ENCODE results near the gene TPM4.

TPM4 gene

DNA sequence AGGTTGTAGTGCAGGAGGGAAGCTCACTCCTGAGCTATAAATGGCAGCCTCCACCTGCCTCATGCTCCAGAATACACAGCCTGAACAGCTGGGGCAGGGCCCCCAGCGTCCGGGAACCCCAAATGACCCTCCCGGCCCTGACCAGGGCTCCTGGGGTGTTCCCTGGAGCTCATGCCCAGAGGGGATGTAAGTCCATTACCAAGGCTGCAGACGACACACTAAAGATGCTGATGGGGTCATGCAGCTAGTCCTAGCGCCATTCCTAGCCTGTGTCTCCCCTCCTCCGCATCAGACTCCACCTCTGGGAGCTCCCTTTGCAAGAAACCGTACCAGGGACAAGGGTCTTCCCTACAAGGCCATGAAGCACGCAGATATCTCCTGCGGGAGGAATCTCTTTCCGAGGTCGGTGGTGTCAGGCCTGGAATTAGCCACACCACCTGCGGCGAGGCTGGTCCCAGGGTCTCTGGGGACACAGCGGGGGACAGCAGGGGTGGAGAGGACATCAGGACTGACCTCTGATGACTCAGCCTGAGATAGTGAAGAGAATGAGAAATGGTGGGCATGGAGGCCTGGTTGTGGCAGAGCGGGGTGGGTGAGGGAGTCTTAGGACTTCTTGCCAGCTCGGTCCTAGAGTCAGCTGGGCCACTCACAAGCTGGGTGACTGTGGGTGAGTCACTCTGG is 11.9 kb upstream of the TPM4 start:
- FAIRE-seq (no peak), DNase-seq (ENCODE audit: insufficient read length) (no peak)
- no peak for TF ChIP-seq POLR2AphosphoS5 (IDR thresholded peaks at IDR 0.05; ENCODE audit: low read depth, low read length)
- no peak for TF ChIP-seq POLR2A (IDR thresholded peaks at IDR 0.05; ENCODE audit: low read depth, low read length)
- TF ChIP-seq TAF1 (IDR thresholded peaks at IDR 0.05; ENCODE audit: borderline replicate concordance, low read depth, low read length): no peak

DNA sequence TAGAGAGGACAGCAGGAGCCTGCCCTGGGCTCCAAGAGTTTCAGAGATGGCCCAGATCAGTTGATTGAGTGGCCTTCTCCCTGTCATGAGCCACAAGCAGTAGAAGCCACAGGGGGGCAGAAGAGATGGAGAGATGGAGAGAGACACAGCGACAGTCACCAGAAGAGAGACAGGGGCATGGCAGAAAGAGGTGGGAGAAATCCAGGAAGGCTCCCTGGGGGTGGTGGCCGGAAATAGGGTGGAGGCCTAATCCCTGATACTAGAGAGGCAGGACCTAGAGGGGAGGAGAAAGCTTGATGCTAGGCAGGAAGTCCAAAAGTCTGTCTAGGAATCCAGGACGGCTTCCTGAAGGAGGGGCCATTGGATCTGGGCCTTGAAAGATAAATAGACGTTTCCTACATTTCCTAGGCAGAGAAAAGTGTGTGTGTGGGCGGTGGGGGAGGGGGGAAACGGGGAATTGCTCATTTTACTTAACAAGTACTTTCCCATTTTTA is 9.6 kb upstream of the TPM4 start:
- peak; percentile 44 for DNase-seq (ENCODE audit: insufficient read length)
- TF ChIP-seq TAF1 (IDR thresholded peaks at IDR 0.05; ENCODE audit: borderline replicate concordance, low read depth, low read length) (no peak), POLR2AphosphoS5 (IDR thresholded peaks at IDR 0.05; ENCODE audit: low read depth, low read length) (no peak), POLR2A (IDR thresholded peaks at IDR 0.05; ENCODE audit: low read depth, low read length) (no peak)
- no peak for FAIRE-seq

DNA sequence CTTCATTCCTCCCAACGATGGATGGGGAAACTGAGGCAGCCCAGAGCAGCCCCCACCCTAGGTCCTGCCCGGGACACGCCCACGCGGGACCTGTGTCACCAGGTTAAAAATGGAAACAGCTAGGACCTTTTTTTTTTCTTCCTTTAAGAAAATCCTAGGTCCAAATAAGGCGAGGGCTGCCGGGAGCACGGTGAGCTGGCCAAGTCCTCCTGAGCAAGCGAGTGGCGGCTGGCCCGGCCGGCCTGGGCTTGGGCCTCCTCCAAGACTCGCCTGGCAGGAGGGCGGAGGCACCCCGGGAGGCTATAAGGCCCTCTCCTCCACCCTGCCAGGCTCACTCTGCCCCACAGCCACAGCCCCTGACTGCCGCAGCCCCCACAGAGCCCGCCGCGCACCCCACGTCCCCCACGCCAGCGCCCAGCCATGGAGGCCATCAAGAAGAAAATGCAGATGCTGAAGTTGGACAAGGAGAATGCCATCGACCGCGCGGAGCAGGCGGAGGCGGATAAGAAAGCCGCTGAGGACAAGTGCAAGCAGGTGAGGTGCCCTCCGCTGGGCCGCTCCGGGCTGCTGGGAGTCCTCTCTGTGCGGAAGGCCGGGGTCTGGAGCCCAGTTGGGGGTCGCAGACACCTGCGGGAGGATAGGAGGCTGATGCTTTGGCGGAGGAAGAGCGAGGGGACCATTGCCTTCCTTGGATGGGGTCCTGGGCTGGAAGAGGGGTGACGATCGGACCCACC is 8.9 kb upstream of the TPM4 start:
- FAIRE-seq (no peak), DNase-seq (ENCODE audit: insufficient read length) (no peak)
- TF ChIP-seq TAF1 (IDR thresholded peaks at IDR 0.05; ENCODE audit: borderline replicate concordance, low read depth, low read length) (no peak), POLR2AphosphoS5 (IDR thresholded peaks at IDR 0.05; ENCODE audit: low read depth, low read length) (no peak), POLR2A (IDR thresholded peaks at IDR 0.05; ENCODE audit: low read depth, low read length) (no peak)

DNA sequence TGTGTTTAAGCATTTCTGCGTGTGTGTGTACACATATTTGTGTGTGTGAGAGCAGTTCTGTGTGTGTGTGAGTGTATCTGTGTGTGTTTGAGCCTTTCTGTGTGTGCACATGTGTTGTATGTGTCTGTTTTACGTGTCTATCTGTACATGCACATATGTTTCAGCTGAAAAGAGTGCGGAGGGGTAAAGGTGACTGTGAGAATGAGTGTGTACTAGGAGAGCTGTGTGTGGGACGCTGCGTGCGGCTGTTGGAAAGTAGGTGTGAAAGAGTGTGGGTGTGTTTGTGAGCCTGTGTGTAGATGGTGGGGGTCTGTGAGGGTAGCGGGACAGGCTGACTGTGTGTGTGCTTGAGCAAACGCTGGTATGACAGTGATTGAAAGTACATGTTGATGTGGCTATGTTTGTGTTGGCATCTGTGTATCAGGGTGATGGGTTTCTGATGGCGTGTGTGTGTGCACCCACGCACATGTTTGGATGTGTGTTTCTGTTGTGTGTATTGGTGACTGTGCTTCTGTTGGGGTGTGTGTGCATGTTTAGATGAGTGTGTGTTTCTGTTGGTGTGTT is 7.5 kb upstream of the TPM4 start:
- TF ChIP-seq TAF1 (IDR thresholded peaks at IDR 0.05; ENCODE audit: borderline replicate concordance, low read depth, low read length) (no peak), POLR2AphosphoS5 (IDR thresholded peaks at IDR 0.05; ENCODE audit: low read depth, low read length) (no peak), POLR2A (IDR thresholded peaks at IDR 0.05; ENCODE audit: low read depth, low read length) (no peak)
- FAIRE-seq: no peak
- no peak for DNase-seq (ENCODE audit: insufficient read length)

DNA sequence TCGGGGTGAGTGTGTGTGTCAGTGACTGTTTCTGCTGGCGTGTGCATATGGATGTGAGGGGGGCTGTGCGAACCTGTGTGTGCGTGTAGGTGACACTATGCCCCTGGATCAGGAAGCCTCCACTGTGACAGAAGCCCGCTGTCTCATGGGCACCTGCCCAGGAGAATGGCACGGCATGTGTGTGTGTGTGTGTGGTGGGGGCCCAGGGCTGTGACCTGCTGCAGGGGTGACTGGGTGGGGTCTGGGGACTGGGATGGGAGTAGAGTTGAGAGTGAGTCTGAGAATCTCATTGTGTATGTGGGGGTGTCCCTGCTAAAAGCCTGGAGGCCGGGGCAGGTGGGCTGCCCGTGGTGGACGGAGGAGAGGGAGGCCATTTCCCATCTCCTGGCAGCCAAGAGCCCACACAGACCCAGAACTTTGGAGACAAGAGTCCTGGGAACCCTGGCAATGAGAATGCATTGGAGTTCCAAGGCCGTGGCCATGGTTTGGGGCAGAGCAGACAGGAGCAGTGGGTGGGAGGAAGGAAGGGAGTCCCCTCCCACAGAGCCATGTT is 6.4 kb upstream of the TPM4 start:
- no peak for FAIRE-seq
- no peak for TF ChIP-seq TAF1 (IDR thresholded peaks at IDR 0.05; ENCODE audit: borderline replicate concordance, low read depth, low read length)
- DNase-seq (ENCODE audit: insufficient read length): no peak

DNA sequence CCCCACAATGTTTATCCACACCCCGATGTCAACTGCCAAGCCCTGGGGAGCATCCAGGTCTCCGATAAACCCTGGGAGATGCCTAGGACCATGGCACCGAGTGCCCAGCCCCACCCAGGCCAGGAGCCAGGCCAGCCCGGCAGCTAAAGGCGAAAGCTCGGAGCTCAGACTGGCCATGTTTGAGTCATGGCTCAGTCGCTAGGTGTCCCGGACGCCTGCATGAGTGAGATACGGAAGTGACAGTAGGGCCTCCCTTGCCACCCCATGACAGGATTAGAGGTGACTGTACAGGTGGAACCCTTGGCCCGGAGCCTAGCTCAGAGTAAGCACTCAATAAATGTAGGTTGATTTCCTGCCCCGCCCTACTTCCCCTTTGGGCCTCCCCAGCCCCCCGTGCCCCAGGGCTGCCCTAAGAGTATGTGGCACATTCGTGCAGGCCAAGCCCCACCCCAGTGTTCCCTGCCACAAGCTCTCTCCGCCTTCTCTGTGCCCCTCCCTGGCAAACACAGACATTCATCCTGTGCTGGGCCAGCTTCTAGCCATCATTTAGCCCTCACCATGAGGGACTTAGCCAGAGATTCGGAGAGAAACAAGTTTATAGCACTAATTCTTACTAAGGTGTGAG is 5.8 kb upstream of the TPM4 start:
- peak; percentile 74 for TF ChIP-seq POLR2A (IDR thresholded peaks at IDR 0.05; ENCODE audit: low read depth, low read length)
- peak; percentile 66 for TF ChIP-seq TAF1 (IDR thresholded peaks at IDR 0.05; ENCODE audit: borderline replicate concordance, low read depth, low read length)
- peak; percentile 59; the same call in 1 of the 2 replicates for TF ChIP-seq POLR2AphosphoS5 (IDR thresholded peaks at IDR 0.05; ENCODE audit: low read depth, low read length)
- FAIRE-seq (peak; percentile 69), DNase-seq (ENCODE audit: insufficient read length) (peak; percentile 80)

DNA sequence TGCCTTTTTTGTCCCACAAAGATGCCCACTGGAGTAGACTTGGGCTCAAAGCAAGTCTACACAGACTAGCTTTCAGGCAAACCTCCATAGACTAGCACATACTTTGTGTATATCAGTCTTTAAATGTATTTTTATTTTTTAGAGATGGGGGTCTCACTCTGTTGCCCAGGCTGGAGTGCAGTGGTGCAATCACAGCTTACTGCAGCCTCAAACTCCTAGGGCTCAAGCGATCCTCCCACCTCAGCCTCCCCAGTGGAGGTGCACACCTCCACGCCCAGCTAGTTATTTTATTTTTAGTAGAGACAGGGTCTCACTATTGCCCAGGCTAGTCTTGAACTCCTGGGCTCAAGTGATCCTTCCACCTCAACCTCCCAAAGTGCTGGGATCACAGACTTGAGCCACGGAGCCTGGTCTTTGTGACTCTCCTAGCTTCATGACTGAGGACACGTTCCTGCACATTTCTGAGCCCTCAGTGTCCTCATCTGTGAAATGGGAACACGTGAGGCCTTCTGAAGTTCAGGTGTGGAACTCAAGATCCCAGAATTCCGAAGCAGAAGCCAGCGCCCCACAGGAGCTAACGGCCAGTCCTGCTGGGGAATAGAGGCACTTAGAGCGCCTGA is 5.1 kb upstream of the TPM4 start:
- TF ChIP-seq POLR2AphosphoS5 (IDR thresholded peaks at IDR 0.05; ENCODE audit: low read depth, low read length) (no peak), POLR2A (IDR thresholded peaks at IDR 0.05; ENCODE audit: low read depth, low read length) (no peak)
- no peak for FAIRE-seq
- DNase-seq (ENCODE audit: insufficient read length): no peak

DNA sequence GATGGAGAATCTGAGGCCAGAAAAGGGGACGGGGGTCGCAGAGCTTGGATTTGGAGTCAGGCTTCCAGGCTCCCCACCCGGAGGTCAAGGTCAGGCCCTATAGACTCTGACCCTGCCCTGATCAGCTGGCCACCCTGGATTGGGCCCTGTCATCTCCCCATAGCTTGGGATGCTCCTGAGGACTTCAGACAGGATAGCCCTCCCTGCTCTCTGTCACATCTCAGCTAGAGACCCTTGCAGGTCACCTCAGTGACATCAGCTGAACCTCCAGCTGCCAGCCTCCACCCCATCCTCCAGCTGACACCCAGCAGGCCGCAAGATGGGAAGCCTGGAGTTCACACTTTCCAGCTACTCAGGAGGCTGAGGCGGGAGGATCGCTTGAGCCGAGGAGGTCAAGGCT is 2.8 kb upstream of the TPM4 start:
- FAIRE-seq: no peak
- TF ChIP-seq TAF1 (IDR thresholded peaks at IDR 0.05; ENCODE audit: borderline replicate concordance, low read depth, low read length) (no peak), POLR2A (IDR thresholded peaks at IDR 0.05; ENCODE audit: low read depth, low read length) (no peak), POLR2AphosphoS5 (IDR thresholded peaks at IDR 0.05; ENCODE audit: low read depth, low read length) (no peak)
- no peak for DNase-seq (ENCODE audit: insufficient read length)

DNA sequence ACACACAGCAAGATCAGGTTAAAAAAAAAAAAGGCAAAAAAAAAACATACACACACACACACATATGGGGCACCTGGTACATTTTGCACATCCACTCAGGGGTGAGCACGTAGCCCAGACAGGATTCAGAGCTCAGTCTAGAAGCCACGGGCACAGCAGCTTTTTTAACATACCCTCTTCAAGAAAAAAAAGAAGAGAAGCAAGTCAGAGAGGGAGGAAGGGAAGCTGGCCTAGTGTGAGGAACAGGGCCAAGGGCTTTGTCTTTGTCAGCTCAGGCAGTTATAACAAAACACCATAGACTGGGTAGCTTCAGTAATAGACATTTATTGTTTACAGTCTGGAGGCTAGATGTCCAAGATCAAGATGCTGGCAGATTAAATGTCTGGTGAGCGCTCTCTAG is 2.3 kb upstream of the TPM4 start:
- DNase-seq (ENCODE audit: insufficient read length) (no peak), FAIRE-seq (no peak)
- TF ChIP-seq TAF1 (IDR thresholded peaks at IDR 0.05; ENCODE audit: borderline replicate concordance, low read depth, low read length): no peak
- no peak for TF ChIP-seq POLR2AphosphoS5 (IDR thresholded peaks at IDR 0.05; ENCODE audit: low read depth, low read length)
- no peak for TF ChIP-seq POLR2A (IDR thresholded peaks at IDR 0.05; ENCODE audit: low read depth, low read length)

DNA sequence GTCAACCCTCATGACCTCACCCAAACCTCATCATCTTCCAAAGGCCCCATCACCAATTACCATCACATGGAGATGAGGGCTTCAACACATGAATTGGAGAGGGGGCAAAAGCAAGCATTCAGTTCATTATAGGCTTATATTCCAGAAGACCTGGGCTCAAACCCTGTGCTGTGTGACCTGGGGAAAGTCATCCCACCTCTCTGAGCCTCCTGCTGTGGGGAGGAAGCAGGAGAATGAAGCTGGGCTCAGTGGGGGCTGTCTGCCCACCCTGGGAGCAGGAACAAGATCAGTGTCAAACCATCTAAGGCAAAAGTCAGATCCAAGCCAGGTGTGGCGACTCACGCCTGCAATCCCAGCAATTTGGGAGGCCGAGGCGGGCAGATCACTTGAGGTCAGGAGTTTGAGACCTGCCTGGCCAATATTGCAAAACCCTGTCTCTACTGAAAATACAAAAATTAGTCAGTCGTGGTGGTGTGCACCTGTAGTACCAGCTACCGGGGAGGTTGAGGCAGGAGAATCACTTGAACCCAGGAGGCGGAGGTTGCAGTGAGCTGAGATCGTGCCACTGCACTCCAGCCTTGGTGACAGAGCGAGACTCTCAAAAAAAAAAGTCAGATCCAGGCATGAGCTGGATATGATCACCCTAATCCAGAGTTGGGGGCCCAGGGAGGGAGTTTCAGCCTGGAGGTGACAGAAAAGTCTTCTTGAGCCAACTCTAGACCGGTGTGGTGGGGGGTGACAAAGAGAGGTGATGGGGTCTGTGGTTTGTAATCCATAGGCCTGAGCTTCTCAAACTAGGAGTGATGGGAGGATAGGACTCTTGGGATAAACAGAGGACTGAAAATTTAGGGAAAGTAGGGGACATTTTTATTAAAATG is 1.6 kb upstream of the TPM4 start:
- no peak for FAIRE-seq
- TF ChIP-seq TAF1 (IDR thresholded peaks at IDR 0.05; ENCODE audit: borderline replicate concordance, low read depth, low read length) (no peak), POLR2A (IDR thresholded peaks at IDR 0.05; ENCODE audit: low read depth, low read length) (no peak)
- DNase-seq (ENCODE audit: insufficient read length): no peak
